Lower leg skin (tissue), 3 donors: ENCODE results near the gene SIGLEC1.

Source experiments
- CTCF ChIP-seq, 3 donors: fragments of 450-650 bp; IDR thresholded peaks; one replicate each; pipeline ENCODE4 v1.5.1; 2016; ENCODE audit warnings: antibody characterized with exemption in 3 of 3, mild to moderate bottlenecking in 3 of 3, moderate library complexity in 2 of 3
- POLR2A ChIP-seq, 2 donors: fragments of 450-650 bp; IDR thresholded peaks; one replicate each; pipeline ENCODE4 v1.6.1; 2016 to 2017; ENCODE audit warnings: antibody characterized with exemption in 2 of 2, mild to moderate bottlenecking in 1 of 2, moderate library complexity in 1 of 2

GRCh38 chr20:3697588-3698305, 14.7 kb downstream of the SIGLEC1 start:
- no peak for TF ChIP-seq CTCF (IDR thresholded peaks at IDR 0.05)
- TF ChIP-seq POLR2A (IDR thresholded peaks at IDR 0.05): no peak
